RPMI8226 (cell line): ENCODE measurements around the gene FNDC4.

Experiments used
- DNase-seq: peaks from one replicate; pipeline ENCODE4 v3.0.0-alpha.2; 2015

Gene FNDC4

GRCh38 chr2:27492557-27492956 lies 2.4 kb downstream of the FNDC4 start:
- DNase-seq: no peak

GRCh38 chr2:27489498-27490397 lies 5.3 kb downstream of the FNDC4 start, which contains the start of gene IFT172:
TSS of gene IFT172 (minus strand) at chr2:27489743. CDS start at chr2:27489653, 90 bp downstream.
- DNase-seq: peak; percentile 100

GRCh38 chr2:27489118-27489497 lies 5.9 kb downstream of the FNDC4 start:
- DNase-seq: peak; percentile 11

- no peak for DNase-seq
Observed at GRCh38 chr2:27485496-27485895, 9.5 kb downstream of the FNDC4 start.

GRCh38 chr2:27471961-27472360 lies 23.0 kb downstream of the FNDC4 start:
- no peak for DNase-seq

- no peak for DNase-seq
Observed at GRCh38 chr2:27464443-27464842, 30.6 kb downstream of the FNDC4 start.

GRCh38 chr2:27461118-27461517 lies 33.9 kb downstream of the FNDC4 start:
- DNase-seq: peak; percentile 61

- no peak for DNase-seq
Observed at GRCh38 chr2:27453968-27454367, 41.0 kb downstream of the FNDC4 start.

- DNase-seq: no peak
Observed at GRCh38 chr2:27451095-27451494, 43.9 kb downstream of the FNDC4 start.

GRCh38 chr2:27448381-27448780 lies 46.6 kb downstream of the FNDC4 start:
- no peak for DNase-seq

GRCh38 chr2:27446057-27446456 lies 48.9 kb downstream of the FNDC4 start:
- DNase-seq: no peak

GRCh38 chr2:27445615-27446014 lies 49.4 kb downstream of the FNDC4 start:
- no peak for DNase-seq

- DNase-seq: no peak
Observed at GRCh38 chr2:27445155-27445554, 49.8 kb downstream of the FNDC4 start.

- DNase-seq: no peak
Observed at GRCh38 chr2:27442920-27443282, 52.1 kb downstream of the FNDC4 start.

GRCh38 chr2:27441958-27442919 lies 52.8 kb downstream of the FNDC4 start, which contains the start of gene KRTCAP3:
TSS of gene KRTCAP3 (plus strand) at chr2:27442381. CDS start at chr2:27442413, 32 bp downstream.
- peak; percentile 87 for DNase-seq
